ENCODE results near the gene CCDC13.
"Not testable (repeated sequence)": the region's sequence is repeated elsewhere in the genome, so short reads cannot be mapped to it uniquely, and the experiment has no call there.

The CCDC13 gene

GRCh38 chr3:42772670-42773408 lies at the start of gene CCDC13:
Gene CCDC13 (minus strand): TSS chr3:42773253. CDS start chr3:42758345, 14,908 bp downstream.
- DNase-seq (ENCODE audit: low read depth in 3 of 3, low spot score in 1 of 3): peak; percentile 44 to 82 (median 62)

GRCh38 chr3:42822828-42823227 lies 49.8 kb upstream of the CCDC13 start:
- no peak for DNase-seq (ENCODE audit: low read depth in 3 of 3, low spot score in 1 of 3)

- DNase-seq (ENCODE audit: low read depth in 3 of 3, low spot score in 1 of 3): no peak
Measured at GRCh38 chr3:42820746-42821051, 47.6 kb upstream of the CCDC13 start.

- DNase-seq (ENCODE audit: low read depth in 3 of 3, low spot score in 1 of 3): no peak
Measured at GRCh38 chr3:42819351-42819965, 46.4 kb upstream of the CCDC13 start.

- DNase-seq (ENCODE audit: low read depth in 3 of 3, low spot score in 1 of 3): no peak
Measured at GRCh38 chr3:42815826-42816225, 42.8 kb upstream of the CCDC13 start.

GRCh38 chr3:42814914-42815507 lies 42.0 kb upstream of the CCDC13 start:
- no peak for DNase-seq (ENCODE audit: low read depth in 3 of 3, low spot score in 1 of 3)

- no peak for DNase-seq (ENCODE audit: low read depth in 3 of 3, low spot score in 1 of 3)
Measured at GRCh38 chr3:42814246-42814645, 41.2 kb upstream of the CCDC13 start.

GRCh38 chr3:42811118-42811883 lies 38.2 kb upstream of the CCDC13 start:
- DNase-seq (ENCODE audit: low read depth in 3 of 3, low spot score in 1 of 3): not testable (repeated sequence)

- not testable (repeated sequence) for DNase-seq (ENCODE audit: low read depth in 3 of 3, low spot score in 1 of 3)
Measured at GRCh38 chr3:42810706-42811105, 37.7 kb upstream of the CCDC13 start.

GRCh38 chr3:42809202-42809601 lies 36.1 kb upstream of the CCDC13 start, which contains the start of gene ACKR2:
Gene ACKR2 (plus strand): TSS chr3:42809445. CDS start chr3:42864503, 55,058 bp downstream.
- no peak for DNase-seq (ENCODE audit: low read depth in 3 of 3, low spot score in 1 of 3)

GRCh38 chr3:42807929-42808328 lies 34.9 kb upstream of the CCDC13 start:
- DNase-seq (ENCODE audit: low read depth in 3 of 3, low spot score in 1 of 3): no peak

GRCh38 chr3:42805141-42805821 lies 32.2 kb upstream of the CCDC13 start:
- no peak for DNase-seq (ENCODE audit: low read depth in 3 of 3, low spot score in 1 of 3)

- DNase-seq (ENCODE audit: low read depth in 3 of 3, low spot score in 1 of 3): no peak
Measured at GRCh38 chr3:42804831-42805132, 31.7 kb upstream of the CCDC13 start.

- peak; percentile 83 to 87 (median 83) for DNase-seq (ENCODE audit: low read depth in 3 of 3, low spot score in 1 of 3)
Measured at GRCh38 chr3:42804106-42804830, 31.2 kb upstream of the CCDC13 start, which contains the start of gene HIGD1A. Gene HIGD1A (minus strand): TSS chr3:42804490. CDS start chr3:42794253, 10,237 bp downstream.

- DNase-seq (ENCODE audit: low read depth in 3 of 3, low spot score in 1 of 3): no peak
Measured at GRCh38 chr3:42803414-42804105, 30.5 kb upstream of the CCDC13 start.

GRCh38 chr3:42802876-42803413 lies 29.9 kb upstream of the CCDC13 start:
- DNase-seq (ENCODE audit: low read depth in 3 of 3, low spot score in 1 of 3): no peak

- DNase-seq (ENCODE audit: low read depth in 3 of 3, low spot score in 1 of 3): no peak
Measured at GRCh38 chr3:42801784-42802183, 28.7 kb upstream of the CCDC13 start.

GRCh38 chr3:42801048-42801620 lies 28.1 kb upstream of the CCDC13 start:
- no peak for DNase-seq (ENCODE audit: low read depth in 3 of 3, low spot score in 1 of 3)

- DNase-seq (ENCODE audit: low read depth in 3 of 3, low spot score in 1 of 3): no peak
Measured at GRCh38 chr3:42800251-42800650, 27.2 kb upstream of the CCDC13 start.
